HG03064 (cell line): ENCODE results near the gene NAPEPLD.
"Not testable (repeated sequence)": the region's sequence is repeated elsewhere in the genome, so short reads cannot be mapped to it uniquely, and the experiment has no call there.

Experiments
- ATAC-seq: cut with Tn5 transposase; IDR thresholded peaks from one replicate; pipeline ENCODE4 v1.9.1; 2021; ENCODE audit warnings: low read depth; ENCODE audit not compliant: unreplicated experiment

The NAPEPLD gene

GRCh38 chr7:103148994-103149807 is at the start of gene NAPEPLD:
NAPEPLD (minus strand) TSS chr7:103149099; CDS start chr7:103128776, 20,323 bp downstream.
- peak; percentile 85 for ATAC-seq

GRCh38 chr7:103198079-103198478 is 49.2 kb upstream of the NAPEPLD start:
- not testable (repeated sequence) for ATAC-seq

- ATAC-seq: not testable (repeated sequence)
Observed at GRCh38 chr7:103195364-103195763, 46.5 kb upstream of the NAPEPLD start.

GRCh38 chr7:103172415-103173146 is 23.7 kb upstream of the NAPEPLD start:
- ATAC-seq: not testable (repeated sequence)

- ATAC-seq: not testable (repeated sequence)
Observed at GRCh38 chr7:103171695-103172414, 23.0 kb upstream of the NAPEPLD start.

- not testable (repeated sequence) for ATAC-seq
Observed at GRCh38 chr7:103166921-103167544, 18.1 kb upstream of the NAPEPLD start.

GRCh38 chr7:103163087-103163825 is 14.4 kb upstream of the NAPEPLD start:
- ATAC-seq: not testable (repeated sequence)

- not testable (repeated sequence) for ATAC-seq
Observed at GRCh38 chr7:103162641-103163040, 13.7 kb upstream of the NAPEPLD start.

- ATAC-seq: not testable (repeated sequence)
Observed at GRCh38 chr7:103161998-103162616, 13.2 kb upstream of the NAPEPLD start.

- ATAC-seq: not testable (repeated sequence)
Observed at GRCh38 chr7:103159072-103159471, 10.2 kb upstream of the NAPEPLD start.

GRCh38 chr7:103155331-103156024 is 6.6 kb upstream of the NAPEPLD start:
- not testable (repeated sequence) for ATAC-seq

- no peak for ATAC-seq
Observed at GRCh38 chr7:103154042-103154441, 5.1 kb upstream of the NAPEPLD start.

- ATAC-seq: not testable (repeated sequence)
Observed at GRCh38 chr7:103152744-103153617, 4.1 kb upstream of the NAPEPLD start.

- ATAC-seq: not testable (repeated sequence)
Observed at GRCh38 chr7:103151993-103152676, 3.2 kb upstream of the NAPEPLD start.

GRCh38 chr7:103150192-103150591 is 1.3 kb upstream of the NAPEPLD start:
- ATAC-seq: no peak

- ATAC-seq: no peak
Observed at GRCh38 chr7:103149808-103150180, 895 bp upstream of the NAPEPLD start.
